ENCODE results near the gene PRAME.

- TF ChIP-seq CTCF (conservative IDR thresholded peaks at IDR 0.05) (no peak), ZFX (IDR thresholded peaks at IDR 0.05) (no peak)
Observed at GRCh38 chr22:22587577-22588188, 28.6 kb upstream of the PRAME start.
